ENCODE results near the gene KSR1. TPM values are rescaled to one million over a fixed set of nuclear protein-coding genes. Genes with fewer than 3 reads are reported as not detected.
A peak's percentile ranks its signal among the peaks of the same experiment; 100 is the strongest.

KSR1 gene
- total RNA-seq, 1 donor: 6.5 TPM

GRCh38 chr17:27538156-27538955 lies 82.1 kb downstream of the KSR1 start:
- H3K27me3 ChIP-seq (ENCODE audit: insufficient read depth, low read length): peaks cover 7% of the 10 kb centered on the region
- no peak for TF ChIP-seq CTCF (IDR thresholded peaks at IDR 0.05; ENCODE audit: extremely low read depth, low read depth, low read length)
- H2AFZ ChIP-seq (ENCODE audit: low read length): no peak overlapping the region
- H3K9me3 ChIP-seq (ENCODE audit: low read depth, low read length): no peaks in the 10 kb centered on the region
- H3K4me2 ChIP-seq (ENCODE audit: insufficient read depth, low read length): no peak overlapping the region
- H4K20me1 ChIP-seq (ENCODE audit: insufficient read depth, low read length): peaks cover 3% of the 10 kb centered on the region
- H3K27ac ChIP-seq (ENCODE audit: low read depth, low read length): no peak overlapping the region
- H3K4me1 ChIP-seq (ENCODE audit: insufficient read depth, low read length): peaks cover 35% of the 10 kb centered on the region
- H3K79me2 ChIP-seq (ENCODE audit: insufficient read depth, low read length): no peaks in the 10 kb centered on the region
- no peak for DNase-seq (ENCODE audit: insufficient read length, low spot score, missing footprints)
- H3K4me3 ChIP-seq (ENCODE audit: insufficient read depth, low read length): no peak overlapping the region
- H3K36me3 ChIP-seq (ENCODE audit: insufficient read depth, low read length): no peaks in the 10 kb centered on the region

- peak; percentile 14 for DNase-seq (ENCODE audit: insufficient read length, low spot score, missing footprints)
- peaks cover 10% of the 10 kb centered on the region for H3K27me3 ChIP-seq (ENCODE audit: insufficient read depth, low read length)
- no peak overlapping the region for H3K27ac ChIP-seq (ENCODE audit: low read depth, low read length)
- no peaks in the 10 kb centered on the region for H3K79me2 ChIP-seq (ENCODE audit: insufficient read depth, low read length)
- no peak overlapping the region for H3K4me2 ChIP-seq (ENCODE audit: insufficient read depth, low read length)
- no peak for TF ChIP-seq CTCF (IDR thresholded peaks at IDR 0.05; ENCODE audit: extremely low read depth, low read depth, low read length)
- H4K20me1 ChIP-seq (ENCODE audit: insufficient read depth, low read length): peaks cover 8% of the 10 kb centered on the region
- H3K4me3 ChIP-seq (ENCODE audit: insufficient read depth, low read length): no peak overlapping the region
- H3K9me3 ChIP-seq (ENCODE audit: low read depth, low read length): no peaks in the 10 kb centered on the region
- no peaks in the 10 kb centered on the region for H3K36me3 ChIP-seq (ENCODE audit: insufficient read depth, low read length)
- H2AFZ ChIP-seq (ENCODE audit: low read length): no peak overlapping the region
- H3K4me1 ChIP-seq (ENCODE audit: insufficient read depth, low read length): peaks cover 29% of the 10 kb centered on the region
Observed at GRCh38 chr17:27539152-27539551, 82.9 kb downstream of the KSR1 start.

GRCh38 chr17:27539794-27540317 lies 83.6 kb downstream of the KSR1 start:
- DNase-seq (ENCODE audit: insufficient read length, low spot score, missing footprints): peak; percentile 72
- peaks cover 24% of the 10 kb centered on the region for H3K4me1 ChIP-seq (ENCODE audit: insufficient read depth, low read length)
- peak overlapping the region; percentile 60 for H3K4me2 ChIP-seq (ENCODE audit: insufficient read depth, low read length)
- no peaks in the 10 kb centered on the region for H3K36me3 ChIP-seq (ENCODE audit: insufficient read depth, low read length)
- no peak overlapping the region for H3K4me3 ChIP-seq (ENCODE audit: insufficient read depth, low read length)
- peaks cover 10% of the 10 kb centered on the region for H3K27me3 ChIP-seq (ENCODE audit: insufficient read depth, low read length)
- no peaks in the 10 kb centered on the region for H3K9me3 ChIP-seq (ENCODE audit: low read depth, low read length)
- TF ChIP-seq CTCF (IDR thresholded peaks at IDR 0.05; ENCODE audit: extremely low read depth, low read depth, low read length): no peak
- no peaks in the 10 kb centered on the region for H3K79me2 ChIP-seq (ENCODE audit: insufficient read depth, low read length)
- peak overlapping the region; percentile 68 for H3K27ac ChIP-seq (ENCODE audit: low read depth, low read length)
- H4K20me1 ChIP-seq (ENCODE audit: insufficient read depth, low read length): peaks cover 8% of the 10 kb centered on the region
- no peak overlapping the region for H2AFZ ChIP-seq (ENCODE audit: low read length)

GRCh38 chr17:27540318-27541101 lies 84.3 kb downstream of the KSR1 start:
- Histone ChIP-seq H3K4me1 (ENCODE audit: insufficient read depth, low read length) (peaks cover 24% of the 10 kb centered on the region), H3K27ac (ENCODE audit: low read depth, low read length) (peak overlapping the region; percentile 78), H3K36me3 (ENCODE audit: insufficient read depth, low read length) (no peaks in the 10 kb centered on the region), H2AFZ (ENCODE audit: low read length) (no peak overlapping the region), H3K79me2 (ENCODE audit: insufficient read depth, low read length) (no peaks in the 10 kb centered on the region), H4K20me1 (ENCODE audit: insufficient read depth, low read length) (peaks cover 8% of the 10 kb centered on the region), H3K4me2 (ENCODE audit: insufficient read depth, low read length) (peak overlapping the region; percentile 60), H3K4me3 (ENCODE audit: insufficient read depth, low read length) (peak overlapping the region; percentile 32), H3K9me3 (ENCODE audit: low read depth, low read length) (no peaks in the 10 kb centered on the region), H3K27me3 (ENCODE audit: insufficient read depth, low read length) (peaks cover 12% of the 10 kb centered on the region)
- TF ChIP-seq CTCF (IDR thresholded peaks at IDR 0.05; ENCODE audit: extremely low read depth, low read depth, low read length): no peak
- peak; percentile 96 for DNase-seq (ENCODE audit: insufficient read length, low spot score, missing footprints)

Data from osteoblast (primary cell).